SU-DHL-6 (cell line): ENCODE results near the gene DPH7.

ENCODE experiments used
- H2AFZ ChIP-seq: fragments of 200-600 bp; sonication (generic); 2 replicates; pipeline ENCODE4 v1.6.1; 2014; ENCODE audit warnings: low read depth, mild to moderate bottlenecking, moderate library complexity, mixed read lengths, antibody characterized with exemption, low read length; ENCODE audit not compliant: severe bottlenecking
- H3F3A ChIP-seq: fragments of 200-600 bp; shearing (Covaris generic); 2 replicates; pipeline ENCODE4 v1.6.0; 2016; ENCODE audit warnings: antibody characterized with exemption, mild to moderate bottlenecking; ENCODE audit not compliant: insufficient read depth
- H3K27ac ChIP-seq: fragments of 200-600 bp; sonication (generic); 2 replicates; pipeline ENCODE4 v1.5.1; 2016; ENCODE audit warnings: low read depth, mild to moderate bottlenecking, low read length, moderate library complexity, mixed read lengths
- H3K27me3 ChIP-seq: fragments of 200-600 bp; sonication (generic), shearing (Covaris generic); 2 replicates; pipeline ENCODE4 v1.6.0; 2014; ENCODE audit warnings: mild to moderate bottlenecking, low read length
- H3K36me3 ChIP-seq: fragments of 200-600 bp; sonication (generic); 2 replicates; pipeline ENCODE4 v1.6.1; 2014; ENCODE audit warnings: mild to moderate bottlenecking, low read length, mixed read lengths
- H3K4me2 ChIP-seq: fragments of 300-600, 200-600 bp; shearing (Covaris generic), sonication (generic); 2 replicates; pipeline ENCODE4 v1.6.0; 2014; ENCODE audit warnings: low read length, low read depth, mild to moderate bottlenecking; ENCODE audit not compliant: poor library complexity, severe bottlenecking
- H3K4me3 ChIP-seq: fragments of 200-600 bp; sonication (generic); 2 replicates; pipeline ENCODE4 v1.5.1; 2014; ENCODE audit warnings: antibody characterized with exemption, low read length, mild to moderate bottlenecking, mixed read lengths; ENCODE audit not compliant: insufficient read depth, poor library complexity, severe bottlenecking
- H3K79me2 ChIP-seq: fragments of 200-600 bp; sonication (generic); 2 replicates; pipeline ENCODE4 v1.6.1; 2014; ENCODE audit warnings: mild to moderate bottlenecking, low read length, moderate library complexity; ENCODE audit not compliant: insufficient read depth
- H3K9ac ChIP-seq: fragments of 200-600 bp; sonication (generic); 2 replicates; pipeline ENCODE4 v1.7.0; 2014; ENCODE audit warnings: mild to moderate bottlenecking, low read length
- H3K9me2 ChIP-seq: fragments of 200-600 bp; sonication (generic); replicated peaks from 2 replicates; pipeline ENCODE4 v1.6.1; 2014; ENCODE audit warnings: low read length; ENCODE audit not compliant: insufficient read depth
- H3K9me3 ChIP-seq: fragments of 200-600 bp; sonication (generic); 2 replicates; pipeline ENCODE4 v1.6.1; 2014; ENCODE audit warnings: low read length, mixed read lengths; ENCODE audit not compliant: insufficient read depth
- H4K20me1 ChIP-seq: fragments of 200-600 bp; sonication (generic); 2 replicates; pipeline ENCODE4 v1.6.1; 2014; ENCODE audit warnings: low read depth, mild to moderate bottlenecking, antibody characterized with exemption, low read length, moderate library complexity, mixed read lengths
- CTCF ChIP-seq: fragments of 200-600 bp; sonication (generic); IDR thresholded peaks from one replicate; pipeline ENCODE4 v1.5.1; 2017; ENCODE audit warnings: antibody characterized with exemption, mild to moderate bottlenecking, low read length, moderate library complexity; ENCODE audit not compliant: insufficient read depth, poor library complexity, severe bottlenecking
- EZH2phosphoT487 ChIP-seq: fragments of 200-600 bp; sonication (generic), shearing (Covaris generic); conservative IDR thresholded peaks from 2 replicates; pipeline ENCODE4 v1.6.1; 2018; ENCODE audit warnings: mild to moderate bottlenecking, antibody characterized with exemption, low read length, moderate library complexity, mixed read lengths

DPH7 gene

GRCh38 chr9:137544176-137544760 lies 34.5 kb downstream of the DPH7 start:
- H3K4me3 ChIP-seq = no peak overlapping the region
- no peak overlapping the region for H3K27ac ChIP-seq
- no peak overlapping the region for H3K4me2 ChIP-seq
- no peaks in the 10 kb centered on the region for H3K27me3 ChIP-seq
- H3K9me3 ChIP-seq = no peaks in the 10 kb centered on the region
- H2AFZ ChIP-seq = no peak overlapping the region
- TF ChIP-seq EZH2phosphoT487 (no peak), CTCF (no peak)
- no peak overlapping the region for H3K9ac ChIP-seq
- no peaks in the 10 kb centered on the region for H4K20me1 ChIP-seq
- H3K36me3 ChIP-seq = no peaks in the 10 kb centered on the region
- H3F3A ChIP-seq = no peaks in the 10 kb centered on the region
- H3K79me2 ChIP-seq = no peaks in the 10 kb centered on the region
- H3K9me2 ChIP-seq = no peaks in the 10 kb centered on the region

GRCh38 chr9:137543237-137543963 lies 35.3 kb downstream of the DPH7 start:
- Histone ChIP-seq H3K36me3 (no peaks in the 10 kb centered on the region), H4K20me1 (no peaks in the 10 kb centered on the region), H3K4me3 (no peak overlapping the region), H3K9me3 (no peaks in the 10 kb centered on the region), H2AFZ (no peak overlapping the region), H3K79me2 (no peaks in the 10 kb centered on the region), H3K9me2 (no peaks in the 10 kb centered on the region), H3K9ac (no peak overlapping the region), H3K4me2 (no peak overlapping the region), H3K27ac (no peak overlapping the region), H3F3A (no peaks in the 10 kb centered on the region), H3K27me3 (no peaks in the 10 kb centered on the region)
- TF ChIP-seq EZH2phosphoT487 (no peak), CTCF (no peak)

GRCh38 chr9:137542486-137542885 lies 36.2 kb downstream of the DPH7 start:
- Histone ChIP-seq H3K27me3 (no peaks in the 10 kb centered on the region), H3K36me3 (no peaks in the 10 kb centered on the region), H4K20me1 (no peaks in the 10 kb centered on the region), H3K9me3 (no peaks in the 10 kb centered on the region), H3K79me2 (no peaks in the 10 kb centered on the region), H3K4me2 (no peak overlapping the region), H3K9ac (no peak overlapping the region), H3K4me3 (no peak overlapping the region), H3F3A (no peaks in the 10 kb centered on the region), H2AFZ (no peak overlapping the region), H3K9me2 (no peaks in the 10 kb centered on the region), H3K27ac (no peak overlapping the region)
- TF ChIP-seq CTCF (no peak), EZH2phosphoT487 (no peak)
